HG03571 (cell line): Measurements from ENCODE around the gene DHRS1.

Experiments
- ATAC-seq: cut with Tn5 transposase; IDR thresholded peaks from one replicate; pipeline ENCODE4 v1.9.1; 2021; ENCODE audit not compliant: unreplicated experiment

Gene DHRS1

GRCh38 chr14:24285351-24285750, 14.2 kb downstream of the DHRS1 start:
- no peak for ATAC-seq

- no peak for ATAC-seq
These were observed 15.0 kb downstream of the DHRS1 start for GRCh38 chr14:24284501-24285035.

DNA sequence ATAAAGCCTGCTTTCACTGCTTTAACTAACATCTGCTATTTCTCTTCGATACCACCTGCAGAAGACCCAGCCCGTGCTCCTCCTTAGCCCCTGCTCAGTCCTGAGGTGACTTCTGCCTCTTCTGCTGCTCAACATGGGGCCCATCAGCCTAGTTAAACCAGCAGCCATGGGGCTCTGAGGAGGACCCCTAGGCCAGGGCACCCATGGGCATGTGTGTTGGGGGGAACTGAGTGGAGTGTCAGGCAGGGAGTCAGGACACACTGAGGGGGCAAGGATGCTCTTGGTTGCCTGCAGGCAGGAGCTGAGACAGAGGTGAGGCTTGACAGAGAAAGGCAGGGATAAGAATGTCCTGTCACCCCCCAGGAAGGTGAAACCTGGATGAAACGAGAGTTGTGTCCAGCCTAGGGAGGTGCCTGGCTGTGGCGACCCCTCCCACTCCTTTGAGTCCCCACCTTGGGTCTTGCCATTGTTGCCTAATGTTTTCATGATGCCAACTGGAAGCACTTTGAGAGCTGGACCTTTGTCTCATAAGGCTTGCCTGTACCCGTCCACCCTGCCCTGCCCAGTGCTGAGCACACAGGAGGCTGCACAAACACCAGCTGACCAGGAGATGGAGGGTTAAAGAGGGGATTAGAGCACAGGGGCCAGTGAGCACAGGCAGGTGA, 15.7 kb downstream of the DHRS1 start:
- ATAC-seq, result no peak

GRCh38 chr14:24282736-24283135, 16.8 kb downstream of the DHRS1 start:
- ATAC-seq, result no peak

- ATAC-seq, result no peak
These were observed 17.9 kb downstream of the DHRS1 start for GRCh38 chr14:24281636-24282035.

DNA sequence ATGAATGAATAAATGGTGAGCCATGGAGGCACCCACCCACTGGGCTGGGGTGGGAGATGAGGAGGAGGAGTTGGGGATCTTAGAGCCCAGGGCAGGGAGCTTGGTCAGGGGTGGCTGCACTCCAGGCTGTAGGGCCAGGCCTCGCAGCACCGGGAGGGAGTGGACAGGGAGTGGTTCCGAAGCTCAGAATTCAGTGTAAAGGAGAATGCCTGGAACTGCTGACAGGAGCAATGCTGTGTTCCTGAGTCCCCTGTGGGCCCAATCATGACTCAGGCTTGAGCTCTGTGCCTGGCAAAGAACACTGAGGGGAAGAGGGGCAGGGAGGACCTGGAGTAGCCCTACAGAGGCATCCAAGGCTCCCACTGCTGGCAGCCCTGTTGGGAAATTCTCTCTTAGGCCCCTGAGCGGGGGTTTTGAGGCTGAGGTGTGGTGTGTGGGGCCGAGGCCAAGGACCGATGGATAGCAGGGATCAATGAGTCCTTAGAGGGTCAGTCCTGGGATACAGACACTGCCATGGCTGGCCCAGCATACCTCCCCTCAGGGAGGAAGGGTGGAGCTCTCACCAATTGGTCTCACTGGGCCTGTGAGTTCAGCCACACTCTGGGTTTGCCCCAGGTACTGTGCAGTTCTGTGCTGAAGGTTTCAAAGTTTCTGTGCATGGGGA, 18.7 kb downstream of the DHRS1 start:
- ATAC-seq, result no peak

DNA sequence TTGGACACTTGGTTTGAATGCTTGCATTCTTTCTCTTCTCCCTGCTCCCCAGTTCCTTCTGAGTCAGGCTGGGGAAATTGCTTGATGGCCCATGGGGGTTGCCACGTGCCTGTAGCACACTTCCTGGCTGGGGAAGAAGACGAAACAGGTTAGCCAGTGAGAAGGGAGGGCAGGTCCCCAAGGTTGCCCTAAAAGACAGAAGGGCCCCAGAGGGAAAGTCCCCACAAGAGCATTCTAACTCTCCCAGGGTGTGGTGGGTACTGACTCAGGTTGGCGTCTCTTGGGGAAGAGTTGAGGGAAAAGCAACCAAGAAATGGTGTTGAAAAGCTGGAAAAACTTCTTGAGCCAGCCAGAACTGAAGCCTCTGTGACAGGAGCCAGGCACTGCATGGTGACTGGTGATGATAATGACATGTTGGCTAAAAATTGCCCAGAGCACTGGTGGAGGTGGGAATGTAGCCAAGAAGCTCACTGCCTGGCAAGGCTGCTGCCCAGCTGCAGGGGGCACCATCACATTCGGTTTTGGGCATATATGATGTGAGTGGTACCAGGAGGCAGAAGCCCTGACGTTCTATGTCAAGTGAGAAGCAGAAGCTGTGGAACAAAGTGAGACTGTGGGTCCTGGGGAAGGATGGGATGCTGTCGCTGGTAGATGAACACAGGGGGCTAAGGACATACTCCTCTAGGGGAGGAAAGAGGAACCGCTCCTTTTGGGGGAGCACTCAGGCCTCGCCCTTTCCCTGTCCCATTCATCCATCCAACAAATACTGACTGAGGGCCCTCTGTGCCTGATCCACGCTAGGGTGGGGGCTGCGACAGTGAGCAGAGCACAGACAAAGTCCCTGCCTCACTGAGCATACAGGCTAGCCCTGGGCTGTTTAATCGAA, 20.0 kb downstream of the DHRS1 start:
- peak; percentile 43 for ATAC-seq

DNA sequence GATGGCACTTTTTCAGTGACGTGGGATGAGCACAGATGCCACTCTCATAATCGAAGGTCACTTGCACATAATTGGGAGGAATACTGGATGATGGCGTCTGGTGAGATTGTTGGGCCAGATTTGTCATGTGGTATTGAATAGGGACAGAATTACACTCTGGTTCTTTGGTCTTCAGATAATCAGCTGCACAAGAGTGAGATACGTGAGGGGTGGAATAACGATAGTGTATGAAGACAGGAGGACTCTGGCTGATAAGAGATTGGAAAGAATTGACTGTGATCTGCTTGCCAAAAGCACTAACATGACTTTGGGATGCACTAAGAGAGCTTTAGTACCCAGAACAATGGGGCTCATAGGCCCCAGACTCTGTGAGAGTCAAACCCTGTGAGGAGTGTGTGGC, 21.2 kb downstream of the DHRS1 start:
- no peak for ATAC-seq

GRCh38 chr14:24277606-24278321, 21.8 kb downstream of the DHRS1 start:
- no peak for ATAC-seq

DNA sequence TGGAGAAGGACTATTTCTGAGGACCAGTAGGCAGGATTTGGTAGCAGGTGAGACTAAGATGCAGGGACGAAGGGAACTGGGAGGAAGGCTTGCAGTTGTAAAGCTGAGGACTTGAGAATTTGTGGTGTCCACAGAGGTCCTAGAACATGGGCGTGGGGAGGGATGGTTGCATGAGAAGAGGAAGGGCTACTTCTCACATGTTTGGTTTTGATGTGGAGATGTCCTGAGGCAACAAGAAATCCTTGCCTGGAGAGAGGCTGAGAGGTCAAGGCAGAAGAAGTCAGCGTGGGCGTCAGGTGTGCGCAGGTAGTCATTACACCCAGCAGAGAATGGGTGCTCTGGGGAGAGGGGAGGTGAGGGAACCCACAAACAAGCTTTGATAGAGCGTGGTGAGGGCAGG, 22.5 kb downstream of the DHRS1 start:
- ATAC-seq, result no peak

DNA sequence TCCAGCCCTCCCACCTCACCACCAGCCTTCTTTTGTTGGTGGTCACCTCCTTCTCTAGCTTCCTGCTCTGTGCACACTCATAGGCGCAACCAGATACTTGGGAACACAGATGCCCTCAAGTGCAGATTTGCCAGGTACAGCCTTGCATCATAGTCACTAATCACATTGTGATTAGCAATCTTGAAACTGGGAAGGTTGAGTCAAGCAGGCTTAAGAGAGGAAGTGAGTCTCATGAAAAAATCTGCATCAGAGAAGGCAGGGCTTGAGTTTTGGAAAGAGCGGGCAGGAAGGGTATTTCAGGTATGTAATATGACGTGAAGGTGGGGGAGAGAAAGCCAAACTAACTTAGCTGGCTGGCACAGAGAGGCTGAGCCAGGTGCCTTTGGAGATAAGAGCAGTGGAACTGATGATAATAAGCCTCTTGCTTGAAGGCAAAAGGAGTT, 25.5 kb downstream of the DHRS1 start:
- ATAC-seq, result peak; percentile 33

DNA sequence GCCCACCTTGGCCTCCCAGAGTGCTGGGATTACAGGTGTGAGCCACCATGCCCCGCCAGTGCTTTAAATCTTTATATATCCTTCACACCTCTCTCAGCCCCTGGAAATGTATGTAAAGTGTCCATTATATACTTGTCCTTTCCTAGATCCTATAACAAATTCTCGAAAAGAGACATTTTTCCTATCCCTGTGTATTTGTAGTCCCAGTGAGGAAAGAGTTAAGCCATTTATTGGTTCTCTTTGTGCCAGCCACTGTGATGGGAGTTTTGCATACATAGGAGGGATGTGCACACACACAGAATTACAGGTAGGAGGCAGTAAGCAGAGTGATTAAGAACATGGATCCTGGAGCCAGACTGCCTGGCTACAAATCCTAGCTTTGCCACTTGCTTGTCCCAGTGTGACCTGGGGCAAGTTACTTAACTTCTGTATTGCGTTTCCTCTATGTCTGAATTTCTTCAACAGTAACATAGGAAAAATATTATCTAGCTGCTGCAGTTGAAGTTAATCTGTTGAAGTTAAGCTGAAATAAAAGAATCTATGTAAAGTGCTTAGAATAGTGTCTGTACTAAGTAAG, 26.1 kb downstream of the DHRS1 start:
- ATAC-seq, result no peak

DNA sequence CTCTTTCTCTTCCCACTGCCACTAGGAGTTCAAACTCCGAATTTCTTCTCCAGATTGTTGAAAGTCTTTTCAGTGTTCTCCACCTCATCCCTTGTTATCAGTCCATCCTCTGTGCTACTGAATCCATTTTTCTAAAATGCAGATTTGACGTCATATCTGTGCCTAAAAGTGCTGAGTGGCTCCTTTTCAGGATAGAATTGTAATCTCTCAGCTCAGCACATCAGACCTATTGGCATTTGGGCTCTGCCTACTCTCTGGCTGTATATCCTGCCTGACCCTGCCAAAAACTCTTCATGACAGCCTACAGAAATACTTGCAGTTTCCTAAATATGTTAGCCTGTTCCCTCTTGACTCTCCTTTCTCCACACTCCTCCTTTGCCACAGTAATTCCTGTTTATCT, 27.1 kb downstream of the DHRS1 start:
- ATAC-seq, result no peak

DNA sequence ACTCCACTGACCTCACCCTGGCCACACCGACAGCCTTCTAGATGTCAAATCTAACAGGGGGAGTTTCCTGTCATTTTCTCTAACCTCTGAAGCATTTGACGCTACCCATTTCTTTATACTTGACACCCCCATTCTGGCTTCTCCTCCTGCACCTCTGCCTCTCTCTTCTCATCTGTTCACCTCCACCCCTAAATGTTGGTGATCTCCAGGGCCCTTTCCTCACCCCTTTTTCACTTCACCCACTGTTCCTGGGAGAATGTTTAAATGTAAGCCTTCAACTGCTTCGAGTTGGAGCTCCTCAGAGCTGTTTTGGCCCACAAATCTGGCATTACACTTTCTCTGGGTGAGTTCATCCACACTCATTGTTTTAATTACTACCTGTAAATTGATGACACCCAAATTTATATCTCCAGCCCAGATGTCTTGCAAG, 27.7 kb downstream of the DHRS1 start:
- ATAC-seq, result no peak

GRCh38 chr14:24271134-24271833, 28.3 kb downstream of the DHRS1 start, which contains the start of gene RABGGTA:
RABGGTA (minus strand) TSS chr14:24271597; CDS start chr14:24271115, 482 bp downstream.
- peak; percentile 75 for ATAC-seq

DNA sequence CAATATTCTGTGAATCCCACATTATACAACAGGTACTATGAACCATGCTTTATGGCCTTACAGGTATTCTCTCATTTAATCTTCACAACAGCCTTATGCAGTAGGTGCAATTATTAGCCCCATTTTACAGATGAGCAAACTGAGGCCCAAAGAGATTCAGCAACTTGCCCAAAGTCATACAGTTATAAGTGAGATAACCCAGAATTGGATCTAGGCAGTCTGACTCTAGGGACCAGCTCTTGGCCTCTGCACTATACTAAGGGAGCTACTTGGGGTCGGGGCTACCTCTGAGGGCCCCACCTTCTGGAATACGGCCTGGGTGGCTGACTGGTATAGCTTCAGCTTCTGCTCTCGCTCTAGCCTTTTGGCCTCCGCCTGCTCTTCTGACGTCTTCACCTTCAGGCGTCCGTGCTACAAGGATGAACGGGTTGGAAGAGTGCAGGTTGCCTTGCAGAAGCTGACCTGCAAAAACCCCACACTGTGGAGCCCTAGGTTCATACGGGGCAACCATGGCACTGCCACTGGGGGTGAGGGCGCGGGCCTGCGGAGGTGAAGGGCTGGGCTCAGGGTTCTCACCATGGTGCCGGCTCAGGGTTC, 28.9 kb downstream of the DHRS1 start:
- ATAC-seq, result no peak

GRCh38 chr14:24269910-24270536, 29.6 kb downstream of the DHRS1 start:
- no peak for ATAC-seq

DNA sequence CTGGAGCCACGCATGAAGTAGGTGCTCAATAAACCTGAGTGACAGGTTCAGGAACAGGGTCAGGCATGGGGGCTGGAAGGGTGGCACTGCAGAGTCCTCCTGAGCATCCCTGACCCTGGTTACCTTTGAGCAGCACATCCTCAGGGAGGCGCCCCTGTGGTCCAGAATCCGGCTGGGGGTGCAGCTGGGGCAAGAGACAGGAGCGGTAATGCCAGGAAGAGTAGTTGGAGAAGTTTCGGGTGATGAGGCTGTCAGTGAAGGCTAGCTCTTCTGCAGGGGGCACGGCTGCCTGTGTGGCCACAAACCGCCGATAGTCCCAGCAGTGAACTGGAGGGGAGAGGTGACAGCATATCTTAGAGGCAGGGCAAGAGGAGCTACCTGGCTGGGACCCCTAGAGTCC, 30.2 kb downstream of the DHRS1 start:
- no peak for ATAC-seq

- ATAC-seq, result no peak
These were observed 31.4 kb downstream of the DHRS1 start for GRCh38 chr14:24268225-24268624.
